NB4 (cell line): ENCODE measurements around the gene CABP2.

ENCODE experiments used
- MYC ChIP-seq: IDR thresholded peaks from 2 replicates; pipeline ENCODE4 v1.6.1; 2011; ENCODE audit warnings: low read depth, low read length
- POLR2A ChIP-seq: IDR thresholded peaks from 2 replicates; pipeline ENCODE4 v1.6.1; 2011; ENCODE audit warnings: mild to moderate bottlenecking; ENCODE audit not compliant: insufficient read length; ENCODE audit errors: extremely low read depth
- TF ChIP-seq, protein P1 (sequence below): IDR thresholded peaks from one replicate; pipeline ENCODE4 v1.5.1; 2012; ENCODE audit warnings: low read depth, low read length
- TF ChIP-seq, protein P2 (sequence below): IDR thresholded peaks from 2 replicates; pipeline ENCODE4 v1.6.1; 2011; ENCODE audit warnings: low read depth, low read length

DNA sequence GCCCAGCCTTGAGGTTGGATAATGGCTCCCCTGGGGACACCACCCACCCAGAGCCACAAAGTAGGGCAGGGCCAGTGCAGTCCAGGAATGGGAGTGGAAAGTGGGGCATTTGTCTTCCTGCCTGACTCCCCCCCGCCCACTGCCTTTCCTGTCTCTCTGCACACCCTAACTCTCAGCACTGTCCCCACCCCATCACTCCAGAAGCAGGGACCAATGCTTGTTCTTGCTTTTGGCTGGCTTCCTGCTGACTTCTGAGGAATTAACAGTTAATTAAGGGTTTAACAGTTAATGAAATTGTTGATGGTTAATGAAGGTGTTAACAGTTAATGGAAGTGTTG is 22.8 kb downstream of the CABP2 start:
- TF ChIP-seq, protein P1, sequence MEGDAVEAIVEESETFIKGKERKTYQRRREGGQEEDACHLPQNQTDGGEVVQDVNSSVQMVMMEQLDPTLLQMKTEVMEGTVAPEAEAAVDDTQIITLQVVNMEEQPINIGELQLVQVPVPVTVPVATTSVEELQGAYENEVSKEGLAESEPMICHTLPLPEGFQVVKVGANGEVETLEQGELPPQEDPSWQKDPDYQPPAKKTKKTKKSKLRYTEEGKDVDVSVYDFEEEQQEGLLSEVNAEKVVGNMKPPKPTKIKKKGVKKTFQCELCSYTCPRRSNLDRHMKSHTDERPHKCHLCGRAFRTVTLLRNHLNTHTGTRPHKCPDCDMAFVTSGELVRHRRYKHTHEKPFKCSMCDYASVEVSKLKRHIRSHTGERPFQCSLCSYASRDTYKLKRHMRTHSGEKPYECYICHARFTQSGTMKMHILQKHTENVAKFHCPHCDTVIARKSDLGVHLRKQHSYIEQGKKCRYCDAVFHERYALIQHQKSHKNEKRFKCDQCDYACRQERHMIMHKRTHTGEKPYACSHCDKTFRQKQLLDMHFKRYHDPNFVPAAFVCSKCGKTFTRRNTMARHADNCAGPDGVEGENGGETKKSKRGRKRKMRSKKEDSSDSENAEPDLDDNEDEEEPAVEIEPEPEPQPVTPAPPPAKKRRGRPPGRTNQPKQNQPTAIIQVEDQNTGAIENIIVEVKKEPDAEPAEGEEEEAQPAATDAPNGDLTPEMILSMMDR, result no peak
- TF ChIP-seq POLR2A, result no peak
- TF ChIP-seq, protein P2, sequence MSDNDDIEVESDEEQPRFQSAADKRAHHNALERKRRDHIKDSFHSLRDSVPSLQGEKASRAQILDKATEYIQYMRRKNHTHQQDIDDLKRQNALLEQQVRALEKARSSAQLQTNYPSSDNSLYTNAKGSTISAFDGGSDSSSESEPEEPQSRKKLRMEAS, result no peak
- TF ChIP-seq MYC, result no peak
